ENCODE data around the gene COBL. TPM values are rescaled to one million over a fixed set of nuclear protein-coding genes. Genes with fewer than 3 reads are reported as not detected.

Gene COBL
- total RNA-seq, 4 donors from 2014 or later: 62.4 to 114 (median 72.2) TPM

- H3K36me3 ChIP-seq: no peaks in the 10 kb centered on the region
- H3K4me1 ChIP-seq: peaks cover 0 to 16% (median 13%) of the 10 kb centered on the region in 4 donors
- no peak for TF ChIP-seq CTCF (IDR thresholded peaks at IDR 0.05)
- DNase-seq: no peak
- H3K4me3 ChIP-seq: no peak overlapping the region
- 92 to 95% methylated on average over 3 to 8 of the region's 8 CpGs for WGBS, 2 donors (ENCODE audit: low coverage in 1 of 2)
- intact Hi-C loops (cut with DNase I; ENCODE audit: low total_unique reads) (no loop called here), in situ Hi-C loops (cut with MboI; ENCODE audit: low pct_ligation_motif_present in 1 of 4, low pct_unique_long_range_greater_than_20kb in 1 of 4, low sequenced_read_pairs in 3 of 4) (no loop called here)
- no peak overlapping the region for H3K27ac ChIP-seq
- H3K27me3 ChIP-seq: no peaks in the 10 kb centered on the region
- H3K9me3 ChIP-seq: no peaks in the 10 kb centered on the region
Measured at GRCh38 chr7:51031791-51032515, 284.7 kb downstream of the COBL start.

- H3K4me3 ChIP-seq: no peak overlapping the region
- DNase-seq: no peak
- intact Hi-C loops (cut with DNase I; ENCODE audit: low total_unique reads): no loop called here
- WGBS, 2 donors (ENCODE audit: low coverage in 1 of 2): 92% methylated on average over 10 of the region's 10 CpGs; no CpG with 5 or more reads in 1 of the 2 donors
- in situ Hi-C loops (cut with MboI; ENCODE audit: low pct_ligation_motif_present in 1 of 4, low pct_unique_long_range_greater_than_20kb in 1 of 4, low sequenced_read_pairs in 3 of 4): no loop called here
- H3K27ac ChIP-seq: no peak overlapping the region
- peaks cover 0 to 16% (median 13%) of the 10 kb centered on the region in 4 donors for H3K4me1 ChIP-seq
- H3K27me3 ChIP-seq: no peaks in the 10 kb centered on the region
- H3K9me3 ChIP-seq: no peaks in the 10 kb centered on the region
- TF ChIP-seq CTCF (IDR thresholded peaks at IDR 0.05): no peak
- TF ChIP-seq POLR2A (IDR thresholded peaks at IDR 0.05): no peak
- no peak for TF ChIP-seq EP300 (IDR thresholded peaks at IDR 0.05; ENCODE audit: low read depth)
- TF ChIP-seq POLR2AphosphoS5 (IDR thresholded peaks at IDR 0.05): no peak
- no peaks in the 10 kb centered on the region for H3K36me3 ChIP-seq
Measured at GRCh38 chr7:51031216-51031615, 285.4 kb downstream of the COBL start.

GRCh38 chr7:51029701-51030191 lies 286.9 kb downstream of the COBL start:
- in situ Hi-C loops (cut with MboI; ENCODE audit: low pct_ligation_motif_present in 1 of 4, low pct_unique_long_range_greater_than_20kb in 1 of 4, low sequenced_read_pairs in 3 of 4): no loop called here
- no peak overlapping the region for H3K4me3 ChIP-seq
- H3K36me3 ChIP-seq: no peaks in the 10 kb centered on the region
- DNase-seq: no peak
- TF ChIP-seq CTCF (IDR thresholded peaks at IDR 0.05) (no peak), POLR2AphosphoS5 (IDR thresholded peaks at IDR 0.05) (no peak), POLR2A (IDR thresholded peaks at IDR 0.05) (no peak), EP300 (IDR thresholded peaks at IDR 0.05; ENCODE audit: low read depth) (no peak)
- no peaks in the 10 kb centered on the region for H3K27me3 ChIP-seq
- H3K9me3 ChIP-seq: no peaks in the 10 kb centered on the region
- intact Hi-C loops (cut with DNase I; ENCODE audit: low total_unique reads): no loop called here
- 64 to 76% methylated on average over 4 of the region's 4 CpGs for WGBS, 2 donors (ENCODE audit: low coverage in 1 of 2)
- no peak overlapping the region for H3K27ac ChIP-seq
- peaks cover 0 to 11% (median 9%) of the 10 kb centered on the region in 4 donors for H3K4me1 ChIP-seq

- no peaks in the 10 kb centered on the region for H3K9me3 ChIP-seq
- in situ Hi-C loops (cut with MboI; ENCODE audit: low pct_ligation_motif_present in 1 of 4, low pct_unique_long_range_greater_than_20kb in 1 of 4, low sequenced_read_pairs in 3 of 4) (no loop called here), intact Hi-C loops (cut with DNase I; ENCODE audit: low total_unique reads) (no loop called here)
- whole genome bisulfite sequencing, 2 donors (ENCODE audit: low coverage in 1 of 2): 86 to 100% methylated on average over 1 to 13 of the region's 13 CpGs
- no peaks in the 10 kb centered on the region for H3K36me3 ChIP-seq
- H3K27ac ChIP-seq: no peak overlapping the region
- H3K4me3 ChIP-seq: no peak overlapping the region
- H3K27me3 ChIP-seq: no peaks in the 10 kb centered on the region
- no peak for DNase-seq
- TF ChIP-seq EP300 (IDR thresholded peaks at IDR 0.05; ENCODE audit: low read depth) (no peak), POLR2AphosphoS5 (IDR thresholded peaks at IDR 0.05) (no peak), CTCF (IDR thresholded peaks at IDR 0.05) (no peak), POLR2A (IDR thresholded peaks at IDR 0.05) (no peak)
- H3K4me1 ChIP-seq: peaks cover 0 to 5% (median 3%) of the 10 kb centered on the region in 4 donors
Measured at GRCh38 chr7:51029131-51029530, 287.5 kb downstream of the COBL start.

Data from transverse colon (tissue), 4 donors.